Diencephalon (tissue), 1 donor: ENCODE results near the gene SON. TPM values are rescaled to one million over a fixed set of nuclear protein-coding genes. Genes with fewer than 3 reads are reported as not detected.

Experiments used
- total RNA-seq: library from RNA; depleted of rRNA; stranded (reverse); fragments of >200 nt; gene quantifications from one replicate; pipeline ENCODE4 v1.2.3, GENCODE V29; 2014

Gene SON, protein sequence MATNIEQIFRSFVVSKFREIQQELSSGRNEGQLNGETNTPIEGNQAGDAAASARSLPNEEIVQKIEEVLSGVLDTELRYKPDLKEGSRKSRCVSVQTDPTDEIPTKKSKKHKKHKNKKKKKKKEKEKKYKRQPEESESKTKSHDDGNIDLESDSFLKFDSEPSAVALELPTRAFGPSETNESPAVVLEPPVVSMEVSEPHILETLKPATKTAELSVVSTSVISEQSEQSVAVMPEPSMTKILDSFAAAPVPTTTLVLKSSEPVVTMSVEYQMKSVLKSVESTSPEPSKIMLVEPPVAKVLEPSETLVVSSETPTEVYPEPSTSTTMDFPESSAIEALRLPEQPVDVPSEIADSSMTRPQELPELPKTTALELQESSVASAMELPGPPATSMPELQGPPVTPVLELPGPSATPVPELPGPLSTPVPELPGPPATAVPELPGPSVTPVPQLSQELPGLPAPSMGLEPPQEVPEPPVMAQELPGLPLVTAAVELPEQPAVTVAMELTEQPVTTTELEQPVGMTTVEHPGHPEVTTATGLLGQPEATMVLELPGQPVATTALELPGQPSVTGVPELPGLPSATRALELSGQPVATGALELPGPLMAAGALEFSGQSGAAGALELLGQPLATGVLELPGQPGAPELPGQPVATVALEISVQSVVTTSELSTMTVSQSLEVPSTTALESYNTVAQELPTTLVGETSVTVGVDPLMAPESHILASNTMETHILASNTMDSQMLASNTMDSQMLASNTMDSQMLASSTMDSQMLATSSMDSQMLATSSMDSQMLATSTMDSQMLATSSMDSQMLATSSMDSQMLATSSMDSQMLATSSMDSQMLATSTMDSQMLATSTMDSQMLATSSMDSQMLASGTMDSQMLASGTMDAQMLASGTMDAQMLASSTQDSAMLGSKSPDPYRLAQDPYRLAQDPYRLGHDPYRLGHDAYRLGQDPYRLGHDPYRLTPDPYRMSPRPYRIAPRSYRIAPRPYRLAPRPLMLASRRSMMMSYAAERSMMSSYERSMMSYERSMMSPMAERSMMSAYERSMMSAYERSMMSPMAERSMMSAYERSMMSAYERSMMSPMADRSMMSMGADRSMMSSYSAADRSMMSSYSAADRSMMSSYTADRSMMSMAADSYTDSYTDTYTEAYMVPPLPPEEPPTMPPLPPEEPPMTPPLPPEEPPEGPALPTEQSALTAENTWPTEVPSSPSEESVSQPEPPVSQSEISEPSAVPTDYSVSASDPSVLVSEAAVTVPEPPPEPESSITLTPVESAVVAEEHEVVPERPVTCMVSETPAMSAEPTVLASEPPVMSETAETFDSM (N-terminal part only)
- total RNA-seq, result 135 TPM

GRCh38 chr21:33542640-33543504 is at the start of gene SON:
TSS of gene SON (plus strand) at chr21:33543038. CDS start at chr21:33543093, 55 bp downstream.

DNA sequence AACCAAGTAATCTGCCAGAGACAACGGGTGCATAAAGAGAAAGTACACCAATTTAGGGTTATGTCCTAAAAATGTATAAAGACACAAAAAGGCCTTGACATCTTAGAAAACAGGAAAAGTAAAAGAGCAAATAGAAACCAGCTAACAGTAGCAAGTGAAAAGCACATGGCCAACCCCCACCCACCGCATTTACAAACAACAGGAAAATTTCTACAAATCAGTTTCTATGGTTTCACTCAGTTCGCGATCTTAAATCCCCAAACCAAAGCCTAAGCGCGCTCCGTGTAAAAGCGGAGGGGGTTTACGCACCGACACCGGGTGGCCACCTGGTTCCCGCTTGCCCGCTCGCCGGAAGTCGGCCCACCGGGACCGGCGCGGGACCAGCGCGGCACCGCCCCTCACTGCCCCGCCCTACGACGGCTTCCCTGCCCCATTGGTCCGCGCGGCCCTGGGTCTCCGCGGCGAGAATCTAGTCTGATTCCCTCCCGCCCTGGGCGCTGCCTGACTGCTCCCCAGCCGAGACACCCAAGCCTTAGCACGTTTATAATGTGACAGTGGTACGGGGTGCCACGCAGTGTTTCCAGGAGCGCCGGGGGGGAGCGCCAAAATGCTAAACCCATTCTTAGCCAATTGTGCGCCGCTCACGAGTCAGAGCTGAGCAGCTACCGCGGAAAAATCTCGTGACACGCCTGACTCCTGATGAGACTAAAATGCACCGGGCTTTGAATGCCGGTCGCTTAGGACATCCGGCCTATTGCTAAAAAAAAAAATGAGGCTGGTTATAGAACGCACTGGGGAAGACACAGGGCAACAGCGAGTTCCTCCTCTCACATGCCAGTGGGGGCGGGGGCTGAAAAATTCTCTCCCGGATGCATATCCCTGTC is 840 bp upstream of the SON start, which contains the start of gene GART:
TSS of gene GART (minus strand) at position 362 of the 884 bp plus-strand sequence. CDS start 2,802 bp downstream, outside the sequence.

GRCh38 chr21:33588485-33589335 is 45.9 kb downstream of the SON start, which contains the start of gene DONSON:
TSS of gene DONSON (minus strand) at chr21:33588684. CDS start at chr21:33588641, 43 bp downstream.

Other genes with a start within 250 kb of the SON start
- 59.3 TPM for gene IFNAR1, start 218.1 kb upstream of the SON start, total RNA-seq
- 56.3 TPM for gene IFNGR2, start 139.6 kb upstream of the SON start, total RNA-seq
- 67.4 TPM for gene TMEM50B, start 63.1 kb upstream of the SON start, total RNA-seq
- gene DNAJC28, start 51.3 kb upstream of the SON start, total RNA-seq, result 8.5 TPM
- gene GART, start 921 bp upstream of the SON start, total RNA-seq, result 72.9 TPM
- 33.2 TPM for gene DONSON, start 45.6 kb downstream of the SON start, total RNA-seq
- 51.9 TPM for gene CRYZL1, start 98.7 kb downstream of the SON start, total RNA-seq
- gene ITSN1, start 99.5 kb downstream of the SON start, total RNA-seq, result 80.0 TPM